Aorta (tissue), 5 donors: ENCODE measurements around the gene VWA5B1. TPM values are rescaled to one million over a fixed set of nuclear protein-coding genes. Genes with fewer than 3 reads are reported as not detected.

ENCODE experiments used
- ATAC-seq: fragments of 200-7000 bp; cut with Tn5 transposase; one replicate; pipeline ENCODE4 v1.9.1; 2022; ENCODE audit warnings: moderate library complexity; ENCODE audit not compliant: low FRiP score
- DNase-seq, 2 donors: peaks; one replicate each; pipeline ENCODE4 v3.0.0-alpha.2; 2020
- H3K27ac ChIP-seq, 2 donors: one replicate each; pipeline ENCODE4 v1.5.1; 2013; ENCODE audit warnings: low read length in 2 of 2, mild to moderate bottlenecking in 2 of 2, moderate library complexity in 2 of 2, control low read depth in 1 of 2, inconsistent platforms in 1 of 2, low read depth in 1 of 2
- H3K27me3 ChIP-seq, 2 donors: one replicate each; pipeline ENCODE4 v1.6.1; 2013; ENCODE audit warnings: control low read depth in 1 of 2, low read length in 1 of 2, mild to moderate bottlenecking in 1 of 2, moderate library complexity in 1 of 2; ENCODE audit not compliant: insufficient read depth in 2 of 2, control insufficient read depth in 1 of 2
- H3K36me3 ChIP-seq, 2 donors: one replicate each; pipeline ENCODE4 v1.6.1; 2013; ENCODE audit warnings: control low read depth in 1 of 2, low read length in 1 of 2, mild to moderate bottlenecking in 1 of 2; ENCODE audit not compliant: insufficient read depth in 2 of 2, control insufficient read depth in 1 of 2
- H3K4me1 ChIP-seq, 2 donors: one replicate each; pipeline ENCODE4 v1.6.1; 2013; ENCODE audit warnings: low read length in 2 of 2, control low read depth in 1 of 2, mild to moderate bottlenecking in 1 of 2, moderate library complexity in 1 of 2; ENCODE audit not compliant: insufficient read depth in 2 of 2, control insufficient read depth in 1 of 2
- H3K4me3 ChIP-seq, 2 donors: one replicate each; pipeline ENCODE4 v1.5.1; 2013; ENCODE audit warnings: low read length in 2 of 2, control low read depth in 1 of 2, mild to moderate bottlenecking in 1 of 2
- H3K9me3 ChIP-seq: one replicate; pipeline ENCODE4 v1.6.1; 2013; ENCODE audit warnings: mild to moderate bottlenecking, low read length; ENCODE audit not compliant: control insufficient read depth
- WGBS, 2 donors: extraction: QIAGEN DNeasy Blood & Tissue Kit; methylation state at CpG; one replicate each; pipeline ENCODE4 v1.1.7; 2013; 5-methylcytosine and 5-hydroxymethylcytosine counted together
- intact Hi-C, 2 donors: fragments of 100-400 bp; cut with DNase I; formaldehyde crosslinking; loops; one replicate each; pipeline versions ENCODE4 v1.14.2 to v1.15.0; 2022
- polyA plus RNA-seq, 2 donors: library from polyadenylated mRNA; stranded (reverse); fragments of 200-250 nt; gene quantifications; one replicate each; pipeline ENCODE4 v1.2.3, GENCODE V29; 2013
- total RNA-seq, 2 donors: library from RNA; stranded (reverse); fragmentation: NEBNext Ultra II Directional; extraction: Animal tissue kit (Norgen Biotek cat#: 25700); gene quantifications; one replicate each; pipeline ENCODE4 v1.2.1, GENCODE V29; 2021
- donor health status: healthy with polysubstance abuse.
- donor health status: Bipolar disorder and iron deficiency.
- donor health status: DM: no; HTN: no; CAD: no.
- donor health status: DM: no; HTN: no; CAD: no.
- donor health status: DM: yes; HTN: yes; CAD: no.

The VWA5B1 gene
- total and polyA plus RNA-seq, 4 donors, result not detected

DNA sequence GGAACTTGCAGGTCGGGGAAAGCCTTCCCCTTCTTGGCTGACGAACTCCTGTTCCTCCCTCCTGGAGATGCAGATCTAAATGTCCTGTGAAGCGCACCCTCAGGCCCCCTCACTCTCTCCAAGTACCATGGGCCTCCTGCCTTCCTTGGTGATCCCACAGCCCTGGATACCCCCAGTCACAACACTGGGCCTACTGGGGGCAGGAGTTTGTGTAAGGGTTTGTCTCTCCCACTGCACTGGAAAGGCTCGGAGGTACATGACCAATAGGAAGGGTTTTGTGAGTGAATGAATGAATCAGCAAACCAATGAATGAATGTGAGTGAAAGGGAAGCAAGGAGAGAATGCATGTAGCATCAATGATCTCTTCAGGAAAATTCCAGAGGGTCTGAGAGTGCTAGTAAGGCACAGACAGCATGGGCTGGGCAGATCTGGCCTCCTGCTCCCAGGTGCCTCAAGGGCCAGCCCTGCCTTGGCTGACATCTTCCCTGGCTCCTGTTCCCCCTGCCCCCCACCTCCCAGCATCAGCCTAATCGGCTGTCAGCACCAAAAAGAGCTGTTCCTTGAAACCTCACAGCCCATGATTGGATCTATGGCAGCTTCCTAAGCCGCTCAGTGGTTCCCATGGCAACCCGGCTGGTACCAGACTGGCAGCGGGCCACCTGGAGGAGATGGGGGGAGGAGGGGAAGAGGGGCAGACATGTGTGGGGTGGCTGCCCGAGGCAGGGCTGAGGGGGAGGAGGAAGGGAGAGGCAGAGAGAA, 95.8 kb downstream of the VWA5B1 start:
- H3K4me3 ChIP-seq, result no peak overlapping the region
- intact Hi-C loops, result no loop called here
- no peak for DNase-seq

GRCh38 chr1:20389571-20389970, 98.9 kb downstream of the VWA5B1 start:
- no peaks in the 10 kb centered on the region for H3K9me3 ChIP-seq
- DNase-seq (no peak), ATAC-seq (no peak)
- no peaks in the 10 kb centered on the region for H3K4me1 ChIP-seq
- intact Hi-C loops, result no loop called here
- no peak overlapping the region for H3K4me3 ChIP-seq
- H3K27ac ChIP-seq, result no peak overlapping the region
- H3K36me3 ChIP-seq, result no peaks in the 10 kb centered on the region
- 74 to 76% methylated on average over 11 of the region's 11 CpGs for WGBS, 2 donors
- H3K27me3 ChIP-seq, result no peaks in the 10 kb centered on the region

More for the DNA sequence above, 95.8 kb downstream of the VWA5B1 start:
- H3K27me3 ChIP-seq, result no peaks in the 10 kb centered on the region
- no peaks in the 10 kb centered on the region for H3K36me3 ChIP-seq
- 30 to 34% methylated on average over 9 of the region's 9 CpGs for WGBS, 2 donors
- H3K27ac ChIP-seq, result no peak overlapping the region
- no peak for ATAC-seq
- H3K4me1 ChIP-seq, result no peaks in the 10 kb centered on the region
- no peaks in the 10 kb centered on the region for H3K9me3 ChIP-seq

DNA sequence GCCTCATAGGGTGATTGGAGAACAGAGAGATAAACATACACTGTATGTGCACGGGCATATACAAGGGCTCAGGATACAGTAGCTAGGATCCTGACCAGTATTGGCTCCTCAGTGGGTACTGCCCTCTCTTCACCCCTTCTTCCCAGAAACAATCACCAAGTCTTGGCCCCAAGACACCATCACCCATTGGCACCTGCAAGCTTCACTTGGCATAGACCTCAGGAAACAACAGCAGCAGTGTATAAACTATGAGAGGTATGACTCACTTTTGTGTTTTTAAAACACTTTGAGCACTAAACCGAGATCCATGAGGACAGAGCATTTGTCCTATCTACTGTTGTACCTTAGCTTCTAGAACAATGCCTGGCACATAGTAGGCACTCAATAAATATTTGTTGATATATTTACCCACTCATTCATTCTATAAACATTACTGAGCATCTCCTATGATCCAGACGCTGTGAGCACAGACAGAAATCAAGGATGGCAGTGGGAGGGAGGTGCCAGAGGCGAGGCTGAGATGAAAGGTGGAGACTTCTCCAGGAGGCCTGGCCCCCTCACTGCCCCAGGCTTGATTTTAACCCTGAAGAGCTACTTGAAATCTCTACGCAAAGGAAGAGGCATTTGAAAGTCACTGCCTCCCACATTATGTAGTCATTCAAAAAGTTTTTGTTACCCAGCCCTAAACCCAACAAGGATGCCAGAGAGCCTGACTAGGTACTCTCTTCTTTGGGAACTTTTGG, 100.1 kb downstream of the VWA5B1 start:
- 43 to 54% methylated on average over 5 of the region's 5 CpGs for WGBS, 2 donors
- H3K27me3 ChIP-seq, result no peaks in the 10 kb centered on the region
- no peaks in the 10 kb centered on the region for H3K9me3 ChIP-seq
- no peak overlapping the region for H3K27ac ChIP-seq
- H3K4me1 ChIP-seq, result no peaks in the 10 kb centered on the region
- no peaks in the 10 kb centered on the region for H3K36me3 ChIP-seq
- ATAC-seq, result no peak
- intact Hi-C loops, result no loop called here
- no peak for DNase-seq
- H3K4me3 ChIP-seq, result no peak overlapping the region

DNA sequence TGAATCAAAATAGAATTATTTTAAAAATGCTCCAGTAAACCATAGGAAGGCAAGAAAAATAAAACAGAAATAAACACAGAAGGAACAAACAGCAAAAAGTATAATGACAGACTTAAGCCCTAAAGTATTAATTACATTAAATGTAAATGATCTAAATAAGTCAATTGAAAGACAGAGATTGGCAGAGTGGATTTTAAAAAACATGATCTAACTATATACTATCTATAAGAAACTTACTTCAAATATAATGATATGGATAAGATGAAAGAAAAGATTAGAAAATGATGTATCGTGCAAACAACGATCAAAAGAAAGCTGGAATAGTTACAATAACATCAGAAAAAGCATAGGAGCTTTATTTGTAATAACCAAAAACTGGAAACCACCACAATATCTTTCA, 104.6 kb downstream of the VWA5B1 start:
- DNase-seq (no peak), ATAC-seq (no peak)
- 84 to 90% methylated on average over 2 of the region's 2 CpGs for WGBS, 2 donors
- H3K36me3 ChIP-seq, result no peaks in the 10 kb centered on the region
- no peaks in the 10 kb centered on the region for H3K4me1 ChIP-seq
- intact Hi-C loops, result no loop called here
- H3K27ac ChIP-seq, result no peak overlapping the region
- H3K9me3 ChIP-seq, result no peaks in the 10 kb centered on the region
- no peak overlapping the region for H3K4me3 ChIP-seq
- no peaks in the 10 kb centered on the region for H3K27me3 ChIP-seq

GRCh38 chr1:20398744-20399143, 108.1 kb downstream of the VWA5B1 start:
- DNase-seq (no peak), ATAC-seq (no peak)
- Histone ChIP-seq H3K9me3 (no peaks in the 10 kb centered on the region), H3K36me3 (no peaks in the 10 kb centered on the region), H3K4me1 (no peaks in the 10 kb centered on the region), H3K27me3 (no peaks in the 10 kb centered on the region), H3K4me3 (no peak overlapping the region), H3K27ac (no peak overlapping the region)
- intact Hi-C loops, result no loop called here
- WGBS, 2 donors, result 73 to 74% methylated on average over 4 of the region's 4 CpGs

- no peaks in the 10 kb centered on the region for H3K4me1 ChIP-seq
- ATAC-seq, result no peak
- intact Hi-C loops, result no loop called here
- H3K4me3 ChIP-seq, result no peak overlapping the region
- no peak overlapping the region for H3K27ac ChIP-seq
- no peak for DNase-seq
- H3K27me3 ChIP-seq, result no peaks in the 10 kb centered on the region
- H3K36me3 ChIP-seq, result no peaks in the 10 kb centered on the region
- H3K9me3 ChIP-seq, result no peaks in the 10 kb centered on the region
- 63 to 74% methylated on average over 7 of the region's 7 CpGs for WGBS, 2 donors
These were observed 108.5 kb downstream of the VWA5B1 start for GRCh38 chr1:20399196-20399595.

DNA sequence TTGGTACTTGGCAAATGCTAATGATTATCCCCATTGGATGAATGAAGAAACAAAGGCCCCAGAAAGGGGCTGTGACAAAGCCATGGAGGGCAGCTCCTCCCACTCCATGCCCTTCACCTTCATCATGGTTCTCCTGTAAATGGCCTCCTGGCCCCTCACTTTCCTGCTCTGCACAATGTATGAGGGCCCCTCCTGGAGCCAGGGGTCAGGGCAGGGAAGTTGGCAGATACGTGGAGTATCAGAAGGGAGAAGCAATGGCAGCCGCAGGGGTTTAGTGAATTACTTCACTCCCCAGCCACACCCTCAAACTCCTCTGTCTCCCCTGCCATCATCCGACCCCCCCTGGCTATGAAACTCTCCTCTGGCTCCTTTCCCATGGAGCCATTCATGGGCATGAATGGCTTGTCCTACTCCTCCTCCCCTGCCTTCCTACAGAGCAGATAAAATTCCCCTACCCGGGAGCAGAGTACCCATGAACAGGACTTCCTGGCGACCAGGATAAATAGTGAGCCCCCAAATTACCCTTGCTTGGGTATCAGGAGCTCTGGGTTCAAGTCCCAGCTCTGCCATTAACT, 109.0 kb downstream of the VWA5B1 start:
- Histone ChIP-seq H3K27me3 (no peaks in the 10 kb centered on the region), H3K27ac (no peak overlapping the region), H3K9me3 (no peaks in the 10 kb centered on the region), H3K4me3 (no peak overlapping the region), H3K36me3 (no peaks in the 10 kb centered on the region), H3K4me1 (no peaks in the 10 kb centered on the region)
- intact Hi-C loops, result no loop called here
- DNase-seq, result no peak
- WGBS, 2 donors, result 29 to 33% methylated on average over 5 of the region's 5 CpGs
- ATAC-seq, result no peak

GRCh38 chr1:20400341-20401177, 109.9 kb downstream of the VWA5B1 start:
- DNase-seq, result no peak
- no peak for ATAC-seq

More at GRCh38 chr1:20400341-20401177, 109.9 kb downstream of the VWA5B1 start:
- intact Hi-C loops, result no loop called here
- H3K27ac ChIP-seq, result no peak overlapping the region
- no peaks in the 10 kb centered on the region for H3K27me3 ChIP-seq
- no peak overlapping the region for H3K4me3 ChIP-seq
- H3K36me3 ChIP-seq, result no peaks in the 10 kb centered on the region
- H3K9me3 ChIP-seq, result no peaks in the 10 kb centered on the region
- H3K4me1 ChIP-seq, result no peaks in the 10 kb centered on the region
- 33 to 37% methylated on average over 10 of the region's 10 CpGs for WGBS, 2 donors
